ENCODE data around the gene NFIC.

Gene NFIC

GRCh38 chr19:3359919-3360420 is 6.4 kb upstream of the NFIC start:
- DNase-seq, result peak in 2 of 5 experiments; percentile 19 to 64

GRCh38 chr19:3360421-3361383 is 5.7 kb upstream of the NFIC start:
- DNase-seq, result peak; percentile 47 to 67 (median 63)

GRCh38 chr19:3361384-3362216 is 4.8 kb upstream of the NFIC start:
- DNase-seq, result no peak

- no peak for DNase-seq
Measured at GRCh38 chr19:3362217-3362906, 4.0 kb upstream of the NFIC start.

GRCh38 chr19:3363841-3364500 is 2.4 kb upstream of the NFIC start:
- no peak for DNase-seq

- DNase-seq, result no peak
Measured at GRCh38 chr19:3364501-3364858, 1.9 kb upstream of the NFIC start.

GRCh38 chr19:3365093-3365835 is 1.1 kb upstream of the NFIC start:
- DNase-seq, result no peak

- no peak for DNase-seq
Measured at GRCh38 chr19:3366753-3367627, 607 bp downstream of the NFIC start.

GRCh38 chr19:3367628-3368440 is 1.5 kb downstream of the NFIC start:
- no peak for DNase-seq

- no peak for DNase-seq
Measured at GRCh38 chr19:3368441-3368795, 2.0 kb downstream of the NFIC start.

GRCh38 chr19:3368848-3369336 is 2.5 kb downstream of the NFIC start:
- DNase-seq, result peak in 1 of 5 experiments; percentile 24

- no peak for DNase-seq
Measured at GRCh38 chr19:3369337-3370213, 3.2 kb downstream of the NFIC start.

GRCh38 chr19:3370214-3370720 is 3.9 kb downstream of the NFIC start:
- no peak for DNase-seq

GRCh38 chr19:3370728-3371591 is 4.6 kb downstream of the NFIC start:
- no peak for DNase-seq

GRCh38 chr19:3372413-3372812 is 6.0 kb downstream of the NFIC start:
- no peak for DNase-seq

- no peak for DNase-seq
Measured at GRCh38 chr19:3373971-3374368, 7.6 kb downstream of the NFIC start.
